Heart left ventricle (tissue), 13 donors: ENCODE results near the gene TEAD1.

ENCODE experiments used
- CTCF ChIP-seq, 12 donors: fragments of 200-600 bp; sonication (generic) in 4 of 12; IDR thresholded peaks; one replicate each; pipeline versions ENCODE4 v1.5.0 to v1.8.0; 2018 to 2022; ENCODE audit warnings: antibody characterized with exemption in 12 of 12, mild to moderate bottlenecking in 5 of 12
- POLR2A ChIP-seq, 2 donors: fragments of 450-650 bp; IDR thresholded peaks; one replicate each; pipeline ENCODE4 v1.6.1; 2017; ENCODE audit warnings: antibody characterized with exemption in 2 of 2, mild to moderate bottlenecking in 2 of 2, moderate library complexity in 2 of 2
- donor health status: ischemic (EF 13 %, LVEDD 7.1; RV severe dilation, severe dysfunction).
- donor health status: DM: no; HTN: yes; CAD: no.
- donor health status: DM: no; HTN: no; CAD: no.
- donor health status: ischemic (EF 25% LVEDD 6.9; RV normal size, moderate dysfunction).
- donor health status: ischemic (EF 25% LVEDD 5.7; RV mildly dilated, moderate dysfunction).
- donor health status: ischemic (EF 35%, LVEDD 5.7; RV mildly dilated, moderate dysfunction).
- donor health status: nonischemic (EF 11% LVEDD 7.7; RV severe dilation, severe dysfunction).
- donor health status: DM: yes; HTN: yes; CAD: no.
- donor health status: PGD.
- donor health status: ischemic (EF 29% LVEDD 5.4; RV normal size, mild dysfunction).
- donor health status: nonischemic (EF 23%, LVEDD 6.1; RV moderate dilation, normal function).

- TF ChIP-seq CTCF (IDR thresholded peaks at IDR 0.05) (no peak), POLR2A (IDR thresholded peaks at IDR 0.05) (no peak)
These were observed 118.8 kb downstream of the TEAD1 start for GRCh38 chr11:12793065-12793464.
